Activated CD8-positive, alpha-beta memory T cell treated with anti-CD3 and anti-CD28 coated beads, Interleukin-2, amount 50 U/mL, for 24 hours (primary cell): ENCODE measurements around the gene PROX1.

Source experiments
- DNase-seq: peaks from one replicate; pipeline ENCODE4 v3.0.0-alpha.2; 2020; ENCODE audit errors: extremely low read depth

Gene PROX1

DNA sequence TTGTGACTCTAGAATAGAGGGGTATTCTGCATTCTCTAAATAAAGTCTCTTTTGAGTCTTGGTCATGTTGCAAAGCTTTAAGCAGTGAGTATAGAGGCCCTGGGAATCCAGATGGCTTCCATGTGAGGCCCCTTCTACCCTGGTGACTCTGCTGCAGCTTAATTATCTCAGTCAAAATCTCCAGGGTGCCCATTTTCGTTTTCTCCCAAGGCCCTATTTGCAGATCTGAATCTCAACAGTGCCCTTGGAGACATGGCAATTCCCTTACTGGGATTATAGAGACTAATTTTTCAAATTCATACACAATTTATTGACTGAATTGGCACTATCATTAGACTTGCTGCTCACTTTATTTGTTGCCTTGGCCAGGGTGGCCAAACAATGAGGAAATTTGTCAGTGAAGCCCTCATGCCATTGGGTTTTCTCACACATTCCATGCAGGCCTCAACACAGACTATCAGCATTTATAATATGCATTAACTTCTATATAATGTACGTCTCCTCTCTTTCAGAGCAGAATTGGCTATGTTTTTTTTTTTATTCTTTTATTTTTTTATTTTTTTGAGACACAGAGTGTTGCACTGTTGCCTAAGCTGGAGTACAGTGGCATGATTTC is 35.1 kb downstream of the PROX1 start:
- DNase-seq: no peak

DNA sequence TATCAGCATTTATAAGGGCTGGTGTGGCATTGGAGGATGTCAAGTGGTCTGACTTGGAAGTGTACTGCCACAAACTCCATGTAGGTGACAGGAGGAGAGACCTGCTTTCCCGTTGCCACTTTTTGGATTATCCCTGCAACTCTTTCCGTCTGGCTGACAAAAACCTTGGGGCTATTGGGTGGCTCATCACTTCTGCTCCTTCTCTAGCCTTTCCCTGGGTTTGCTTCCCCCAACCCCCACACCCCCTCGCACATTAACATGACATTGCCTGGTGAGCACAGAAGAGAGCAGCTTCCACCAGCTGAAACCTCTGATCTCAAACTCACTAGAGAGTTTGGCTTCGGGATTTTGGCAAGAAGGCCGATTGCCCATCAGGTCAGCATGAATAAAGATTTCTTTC is 39.2 kb downstream of the PROX1 start:
- DNase-seq: no peak

DNA sequence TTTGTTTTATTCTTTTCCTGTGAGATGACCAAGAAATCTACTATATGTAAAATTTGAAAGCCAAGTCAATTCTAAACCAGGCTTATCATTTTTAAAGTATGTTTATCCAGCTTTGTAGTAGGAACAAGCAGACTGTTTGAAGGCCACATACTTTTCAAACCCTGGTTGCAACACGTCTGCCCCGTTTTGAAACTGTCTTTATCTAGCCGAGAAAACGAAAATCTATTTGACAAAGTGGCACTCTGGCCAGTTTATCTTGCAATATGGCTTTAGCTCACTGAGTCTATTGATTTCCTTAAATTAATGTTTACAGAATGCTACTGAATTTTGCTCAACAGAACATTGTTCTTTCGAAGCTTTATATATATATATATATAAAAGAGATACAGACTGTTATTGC is 39.7 kb downstream of the PROX1 start:
- DNase-seq: no peak

DNA sequence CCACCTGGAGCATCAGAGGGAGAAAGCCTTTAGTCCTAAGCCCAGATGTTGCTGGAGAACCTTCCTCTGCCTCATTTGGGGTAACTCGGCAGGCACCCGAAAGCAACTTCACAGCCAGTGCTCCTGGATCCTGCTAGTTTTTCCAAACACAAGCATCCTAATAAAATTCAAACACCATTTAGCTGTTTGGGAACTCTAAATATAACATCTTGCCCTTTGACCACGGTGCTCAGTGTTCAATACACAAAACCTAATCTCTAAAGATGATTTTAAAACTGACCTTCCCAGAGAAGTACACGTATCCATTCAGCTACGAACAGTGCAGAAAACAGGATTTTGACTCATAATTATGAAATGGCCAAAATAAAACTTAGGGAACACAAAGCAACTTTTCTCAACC is 40.3 kb downstream of the PROX1 start:
- DNase-seq: no peak

DNA sequence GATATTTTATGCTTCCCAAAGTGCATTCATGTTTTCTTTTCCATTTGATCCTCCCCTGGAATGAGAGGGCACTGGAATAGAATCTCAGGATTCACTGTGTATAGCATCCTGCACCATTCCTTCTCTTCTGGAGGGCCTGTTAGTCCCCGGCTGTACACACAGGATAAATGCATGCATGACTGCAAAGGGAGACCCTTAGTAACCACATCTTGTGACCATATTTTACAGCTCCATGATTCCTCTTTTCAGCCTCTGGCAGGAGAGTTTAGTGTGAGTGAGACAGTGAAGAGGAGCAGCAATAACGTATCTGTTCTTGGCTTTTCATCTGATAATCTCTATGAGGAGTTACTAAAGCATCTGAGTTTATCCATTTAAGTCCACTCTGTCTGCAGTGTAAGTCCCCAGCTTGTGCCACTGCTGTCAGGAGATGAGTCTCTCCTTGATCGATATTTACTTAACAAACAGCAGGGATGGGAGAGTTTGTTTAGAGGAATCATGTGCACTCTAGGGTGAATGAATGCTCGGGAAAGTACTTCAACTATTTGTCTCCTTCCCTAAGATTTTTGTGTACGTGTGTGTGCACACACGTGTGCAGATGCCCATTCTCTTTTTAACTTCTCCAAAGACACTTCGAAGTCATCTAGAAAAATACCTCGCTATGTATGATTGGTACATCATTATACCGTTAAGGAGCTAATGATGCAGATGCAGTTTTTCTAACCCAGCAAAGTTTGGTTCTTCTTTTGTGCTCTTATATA is 41.1 kb downstream of the PROX1 start:
- DNase-seq: no peak

DNA sequence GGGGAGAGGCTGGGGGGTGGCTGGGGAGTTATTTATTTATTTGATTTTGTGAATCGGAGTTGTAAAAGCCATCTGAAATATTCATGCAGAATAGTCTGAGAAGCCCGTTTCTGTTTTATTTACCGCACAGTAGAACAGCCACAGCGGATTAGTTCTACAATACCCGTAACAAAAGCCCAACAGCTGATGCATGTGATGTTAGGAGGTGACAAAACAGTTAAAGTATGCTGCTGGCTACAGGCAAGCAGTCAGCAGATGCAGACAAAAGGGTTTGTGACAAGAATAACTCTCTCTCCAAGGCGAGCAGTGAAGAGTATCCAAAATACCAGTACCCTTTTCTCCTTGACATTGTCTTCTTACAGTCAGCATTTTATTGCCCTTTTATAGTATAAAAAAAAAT is 42.0 kb downstream of the PROX1 start:
- DNase-seq: no peak

DNA sequence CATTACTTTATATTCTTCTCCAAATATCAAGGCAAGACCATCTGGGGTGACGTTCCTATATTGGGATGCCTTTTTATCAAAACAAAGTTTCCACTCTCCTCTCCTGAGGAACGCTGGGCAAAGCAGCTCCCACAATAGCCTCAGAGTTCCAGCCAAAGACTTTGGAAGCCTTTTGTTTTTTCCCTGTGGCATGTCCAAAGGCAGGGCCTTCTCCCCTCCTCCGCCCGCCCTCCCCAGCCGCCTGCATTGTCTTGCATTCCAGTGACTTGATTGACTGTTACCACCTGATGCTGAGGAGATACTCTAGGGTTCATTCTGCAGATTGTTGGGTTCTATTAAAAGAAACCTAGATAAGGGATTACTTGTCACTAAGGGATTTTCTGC is 43.5 kb downstream of the PROX1 start:
- DNase-seq: no peak

DNA sequence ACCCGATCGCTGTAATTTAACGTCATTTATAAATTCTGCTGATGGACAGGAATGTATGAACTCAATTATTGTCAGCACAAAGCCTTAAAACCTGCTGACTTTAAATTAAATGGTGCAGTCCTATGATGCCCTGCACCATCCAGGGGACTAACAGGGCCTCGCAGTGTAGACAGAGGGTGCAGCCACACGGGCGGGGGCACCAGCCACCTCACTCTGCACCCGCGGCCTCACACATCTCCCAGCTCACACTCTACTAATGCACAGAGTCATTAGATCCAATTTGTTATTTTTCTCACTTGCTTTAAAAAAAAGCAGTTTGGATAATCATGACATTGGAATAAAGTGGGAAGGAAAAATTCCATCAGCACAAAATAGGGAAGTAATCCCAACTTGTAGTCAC is 49.7 kb downstream of the PROX1 start:
- DNase-seq: no peak

DNA sequence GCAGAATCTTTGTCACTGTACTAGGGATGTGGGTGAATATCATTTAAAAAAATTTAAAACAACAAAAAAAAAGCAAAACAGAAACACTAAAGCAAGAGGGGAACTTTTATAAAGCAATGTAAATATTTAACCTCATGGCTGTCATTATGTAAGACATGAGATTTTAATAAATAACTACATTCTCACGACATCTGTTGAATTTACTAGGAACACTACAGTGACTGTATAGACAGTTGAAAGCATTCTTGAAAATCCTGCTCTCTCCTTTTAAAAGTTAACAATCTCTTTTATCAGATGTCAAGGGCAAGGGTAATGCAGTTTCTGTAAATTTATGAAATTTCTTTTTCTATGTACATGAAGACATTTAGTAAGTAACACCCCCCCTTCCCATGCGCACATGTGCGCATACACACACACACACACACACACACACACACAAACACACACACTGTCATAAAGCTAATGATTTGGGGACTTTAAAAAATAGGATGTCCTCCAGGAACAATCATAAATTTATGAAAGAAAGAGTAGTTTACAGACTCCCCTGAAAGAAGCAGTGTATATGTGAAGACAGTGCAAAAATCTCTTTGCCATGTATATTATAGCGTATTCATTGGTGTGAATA is 51.7 kb downstream of the PROX1 start:
- DNase-seq: no peak

DNA sequence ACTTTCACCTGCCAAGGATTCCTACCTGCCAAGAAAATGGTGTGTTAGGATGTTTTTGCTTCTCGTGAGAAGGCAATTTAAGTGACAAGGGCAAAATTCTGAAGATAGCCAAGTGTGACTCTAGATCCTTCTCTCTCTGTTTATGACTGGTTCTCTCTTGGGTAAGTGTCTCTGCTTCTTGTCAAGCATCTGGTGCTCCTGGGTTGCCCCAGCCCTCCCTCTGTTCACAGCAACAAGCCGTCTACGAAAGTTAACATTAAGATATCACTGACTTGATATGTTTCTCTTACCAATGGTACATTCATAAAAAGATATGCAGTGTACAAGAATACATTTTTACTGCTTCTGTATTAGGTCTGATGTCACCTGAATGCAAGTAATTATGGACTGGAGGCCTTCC is 55.4 kb downstream of the PROX1 start:
- DNase-seq: no peak

DNA sequence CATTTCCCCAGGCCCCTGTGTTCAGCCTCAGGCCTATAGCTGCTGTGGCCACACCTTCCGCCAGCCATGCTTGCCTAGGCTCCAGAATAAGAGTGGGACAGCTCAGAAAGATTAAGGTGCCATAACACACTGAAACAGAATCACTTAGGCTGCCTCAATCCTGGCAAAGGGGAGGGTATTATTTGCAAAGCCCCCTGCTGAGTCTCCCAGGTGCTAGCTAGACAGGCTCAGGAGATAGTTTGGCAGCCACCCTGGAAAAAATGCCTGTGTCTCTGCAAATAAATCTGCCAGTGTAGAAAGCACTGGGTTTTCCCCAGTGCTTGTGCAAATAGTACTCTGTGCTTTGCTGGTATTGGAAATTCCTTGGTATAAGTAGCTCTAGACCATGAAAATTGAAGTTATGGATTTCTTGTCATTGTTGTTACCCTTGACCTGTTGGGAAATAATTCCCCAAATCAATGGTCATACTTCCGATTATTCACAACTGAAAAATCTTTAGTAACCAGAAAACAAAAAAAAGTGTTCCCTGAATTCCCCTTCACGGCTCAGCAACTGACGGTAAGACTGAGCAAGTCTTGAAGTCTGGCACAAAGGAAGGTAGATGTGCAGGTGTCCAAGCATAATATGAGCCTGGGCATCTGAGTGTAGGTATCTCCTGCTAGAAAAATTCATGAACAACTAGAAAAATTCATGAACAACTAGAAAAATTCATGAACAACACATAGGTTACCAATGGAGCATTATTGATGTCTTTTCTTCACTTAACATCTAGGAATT is 56.9 kb downstream of the PROX1 start:
- no peak for DNase-seq

DNA sequence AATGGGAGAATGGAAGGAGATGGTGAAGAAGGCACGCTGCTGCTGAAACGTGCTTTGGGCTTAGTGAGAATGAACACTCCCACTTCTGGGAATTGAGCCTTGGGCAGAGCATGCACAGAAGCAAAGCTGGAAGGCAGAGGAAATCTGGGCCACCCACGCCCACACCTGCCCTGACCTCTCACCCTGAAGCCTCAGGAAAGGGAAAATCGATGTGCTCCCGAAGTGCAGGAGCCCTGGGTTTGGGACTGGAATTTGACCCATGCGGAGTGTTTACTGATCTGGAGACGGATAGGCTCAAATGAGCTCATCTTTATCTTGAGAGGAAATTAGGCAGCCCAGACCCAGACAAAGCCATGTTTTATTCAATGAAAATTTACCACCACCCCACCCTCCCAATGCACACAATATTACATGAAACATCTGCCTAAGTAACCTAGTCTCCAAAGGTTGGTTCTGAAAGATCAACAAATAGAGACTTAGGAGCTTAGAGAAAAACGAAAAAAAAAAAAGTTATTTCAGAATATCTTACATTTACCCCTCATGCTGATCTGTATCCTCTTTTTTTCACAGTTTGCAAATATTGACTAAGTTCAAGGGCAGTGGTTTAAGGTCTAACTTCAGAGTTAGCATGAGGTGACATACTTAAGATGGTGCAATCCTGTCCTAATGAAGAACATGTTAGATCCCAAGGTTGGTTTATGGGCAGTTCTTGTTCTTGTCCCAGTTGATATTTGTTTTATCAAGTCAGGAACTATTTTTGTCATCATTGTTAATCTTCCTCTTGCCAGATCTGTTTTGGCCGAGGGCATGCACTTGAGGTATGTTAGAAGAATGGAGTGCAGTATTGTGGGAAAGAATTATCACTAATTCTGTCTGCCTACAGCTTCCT is 63.0 kb downstream of the PROX1 start:
- DNase-seq: no peak

DNA sequence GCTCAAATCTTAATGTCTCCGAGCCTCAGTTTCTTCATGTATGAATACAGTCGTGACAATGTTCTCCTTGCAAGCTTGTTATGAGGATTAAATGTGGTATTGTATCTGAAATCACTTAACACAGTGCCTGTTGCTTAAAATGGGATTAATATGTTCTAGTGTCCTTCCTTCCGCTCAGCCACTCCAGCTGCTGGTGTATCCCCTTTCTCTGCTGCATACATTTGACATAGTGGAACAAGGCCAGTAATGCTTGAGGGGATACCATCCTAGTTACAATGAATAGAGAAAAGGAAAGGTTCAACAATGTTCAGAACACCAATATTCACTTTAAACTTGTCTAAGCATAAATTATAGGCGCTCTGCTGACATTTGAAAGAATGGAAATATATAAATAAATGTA is 64.0 kb downstream of the PROX1 start:
- DNase-seq: no peak

DNA sequence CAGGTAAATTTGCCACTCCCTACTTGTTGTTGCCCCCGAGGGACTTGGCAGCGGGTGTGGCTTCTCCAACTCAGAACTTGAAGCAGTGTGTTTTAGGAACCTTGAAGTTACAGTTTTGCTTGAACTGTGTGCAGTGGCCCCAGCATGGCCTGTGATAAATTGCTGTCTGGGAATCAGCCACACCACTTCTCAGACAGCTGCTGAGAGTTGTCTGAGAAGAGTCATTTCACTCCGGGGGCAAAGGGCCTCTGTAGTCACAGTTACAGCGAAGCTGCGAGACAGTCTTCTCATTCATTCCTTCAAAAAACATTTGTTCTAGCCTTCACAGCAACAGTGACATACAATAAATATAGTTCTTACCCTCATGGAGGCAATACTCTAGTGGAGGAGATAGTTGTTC is 70.3 kb downstream of the PROX1 start:
- no peak for DNase-seq

DNA sequence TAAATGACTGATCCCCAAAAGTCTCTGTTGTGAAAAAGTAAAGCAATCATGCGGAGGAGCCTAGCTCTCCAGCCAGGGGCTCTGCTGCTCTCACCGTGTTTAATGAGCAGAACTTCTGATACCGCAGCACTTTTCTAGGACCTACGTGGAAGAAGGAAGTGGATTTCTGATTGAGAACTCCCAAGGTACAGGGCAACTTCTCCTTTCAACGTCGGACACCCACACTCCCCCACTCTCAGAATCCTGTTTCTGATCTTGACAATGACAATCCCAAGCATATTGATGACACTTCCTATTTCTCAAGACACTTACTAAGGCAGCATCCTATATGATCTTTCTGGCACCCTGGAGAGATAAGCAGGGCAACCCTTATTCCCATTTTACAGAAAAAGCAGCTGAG is 78.4 kb downstream of the PROX1 start:
- DNase-seq: no peak

DNA sequence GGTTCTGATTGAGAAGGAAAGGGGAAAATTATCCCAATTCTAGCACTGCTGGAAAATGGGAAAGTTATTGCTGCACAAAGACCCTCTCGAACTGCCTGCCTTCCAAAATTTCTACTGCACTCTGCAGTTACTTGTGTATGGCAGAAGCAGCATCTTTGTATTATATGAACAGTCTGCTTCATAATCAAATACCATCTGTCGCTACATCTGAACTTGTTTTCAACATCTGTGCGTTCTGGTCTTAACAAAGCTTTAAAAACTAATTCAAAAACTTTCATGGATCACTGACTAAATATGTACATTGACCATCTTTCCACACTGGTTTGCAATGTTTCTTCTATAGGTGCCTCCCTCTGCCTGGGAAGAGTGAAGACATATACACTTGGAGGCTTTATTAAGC is 79.2 kb downstream of the PROX1 start:
- no peak for DNase-seq

DNA sequence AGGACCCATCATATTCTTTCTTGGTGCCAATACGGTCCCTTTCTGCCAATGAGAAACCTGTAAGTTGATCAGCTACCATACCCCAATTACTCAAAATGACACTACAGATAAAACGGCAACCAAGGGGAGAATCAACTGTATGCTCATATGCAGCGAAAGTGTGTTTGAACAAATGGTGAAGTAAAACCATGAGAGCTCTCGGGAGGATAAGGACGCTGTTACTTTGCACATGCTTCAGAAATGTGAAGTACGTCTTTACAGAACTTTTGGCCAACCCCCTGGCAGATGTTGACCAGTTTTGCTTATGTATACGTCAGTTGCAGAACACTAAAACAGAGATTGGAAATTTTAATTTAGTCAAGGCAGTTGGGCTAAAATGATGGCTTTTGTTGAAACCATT is 79.6 kb downstream of the PROX1 start:
- no peak for DNase-seq

DNA sequence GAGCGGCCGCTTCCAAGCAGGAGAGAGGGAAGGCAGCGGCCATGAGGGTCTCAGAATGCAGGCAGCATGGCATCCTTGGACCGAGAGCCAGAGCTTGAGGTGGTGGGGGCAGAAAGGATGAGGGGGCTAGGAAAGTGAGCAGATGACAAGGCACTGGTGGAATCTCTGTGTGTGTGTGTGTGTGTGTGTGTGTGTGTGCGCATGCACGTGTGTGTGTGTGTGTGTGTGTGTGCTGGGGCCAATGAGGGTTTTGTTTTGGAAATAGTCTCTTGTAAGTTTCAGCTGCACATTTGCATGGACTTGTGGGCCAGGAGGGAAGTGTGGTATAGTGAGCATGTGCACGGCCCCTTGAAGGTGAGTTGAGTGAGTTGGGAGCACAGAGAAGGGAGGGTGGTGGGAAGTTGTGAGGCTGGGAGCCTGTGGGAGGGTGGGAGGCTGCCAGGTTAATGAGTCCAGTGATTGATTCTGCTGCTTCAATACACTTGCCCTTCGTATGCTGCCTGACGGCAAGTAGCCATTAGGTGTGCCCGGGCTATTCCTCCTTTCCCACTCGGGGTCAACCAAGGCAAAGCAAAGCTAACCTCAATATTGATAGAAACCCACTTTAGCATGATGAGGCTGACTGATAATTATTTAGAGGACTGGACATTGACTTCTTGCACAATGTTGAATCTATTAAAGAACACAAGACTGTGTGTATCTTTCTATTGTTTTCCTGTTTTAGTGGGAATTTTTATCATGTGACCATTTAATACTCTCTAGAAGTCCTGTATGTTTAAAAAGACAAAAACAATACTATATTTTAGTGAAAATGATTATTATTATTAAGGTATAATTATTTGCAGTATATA is 80.3 kb downstream of the PROX1 start:
- DNase-seq: no peak

DNA sequence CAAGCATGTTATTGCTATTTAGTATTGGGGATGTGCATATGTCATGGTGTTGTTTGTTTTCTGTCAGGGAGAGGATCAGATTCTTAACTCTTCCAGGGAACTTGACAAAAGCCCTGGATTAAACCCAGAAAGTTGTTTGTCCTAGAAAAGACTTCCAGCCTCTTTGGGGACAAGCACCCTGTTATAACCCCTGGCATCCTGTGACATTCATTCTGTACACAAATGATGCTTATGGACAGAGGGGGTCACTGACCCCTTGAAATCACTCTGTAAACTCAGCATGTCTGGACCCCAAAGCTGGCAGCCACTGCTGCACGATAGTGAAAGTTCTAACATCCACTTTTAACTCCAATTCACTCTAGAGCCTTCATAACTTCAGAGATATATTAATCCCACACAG is 81.2 kb downstream of the PROX1 start:
- no peak for DNase-seq

DNA sequence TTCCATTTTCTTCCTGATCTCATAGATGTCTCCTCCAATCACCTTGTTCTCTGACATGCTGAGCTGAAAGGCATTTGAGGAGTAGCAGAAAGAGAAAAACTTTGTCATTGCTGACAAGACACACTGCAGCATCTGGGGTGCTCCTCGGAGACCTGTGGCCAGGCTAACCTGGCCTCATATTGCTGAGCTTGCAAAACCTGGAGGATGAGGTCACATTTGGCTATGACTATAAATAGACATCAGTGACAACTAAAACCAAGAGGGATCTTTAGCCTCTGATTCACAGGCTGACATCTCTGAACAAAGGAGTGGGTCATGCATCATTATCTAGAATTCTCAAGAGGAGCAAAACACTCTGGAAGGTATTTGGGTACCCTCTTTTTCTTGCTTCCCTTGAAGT is 83.7 kb downstream of the PROX1 start:
- DNase-seq: no peak
